ENCODE measurements around the gene CCDC80.

CCDC80 gene

DNA sequence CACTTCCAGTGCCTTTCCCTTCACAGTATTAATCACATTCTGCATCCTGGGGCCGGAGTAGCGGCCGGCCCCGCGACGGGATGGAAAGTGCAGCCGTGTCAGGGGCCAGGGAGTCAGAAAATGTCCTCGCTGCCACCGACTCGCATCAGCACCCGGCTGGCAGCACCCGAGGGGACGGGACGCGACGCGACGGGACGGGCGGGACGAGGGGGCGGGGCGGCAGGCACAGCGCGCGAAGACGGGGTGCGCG, 79.5 kb downstream of the CCDC80 start:
- TF ChIP-seq, protein P1, sequence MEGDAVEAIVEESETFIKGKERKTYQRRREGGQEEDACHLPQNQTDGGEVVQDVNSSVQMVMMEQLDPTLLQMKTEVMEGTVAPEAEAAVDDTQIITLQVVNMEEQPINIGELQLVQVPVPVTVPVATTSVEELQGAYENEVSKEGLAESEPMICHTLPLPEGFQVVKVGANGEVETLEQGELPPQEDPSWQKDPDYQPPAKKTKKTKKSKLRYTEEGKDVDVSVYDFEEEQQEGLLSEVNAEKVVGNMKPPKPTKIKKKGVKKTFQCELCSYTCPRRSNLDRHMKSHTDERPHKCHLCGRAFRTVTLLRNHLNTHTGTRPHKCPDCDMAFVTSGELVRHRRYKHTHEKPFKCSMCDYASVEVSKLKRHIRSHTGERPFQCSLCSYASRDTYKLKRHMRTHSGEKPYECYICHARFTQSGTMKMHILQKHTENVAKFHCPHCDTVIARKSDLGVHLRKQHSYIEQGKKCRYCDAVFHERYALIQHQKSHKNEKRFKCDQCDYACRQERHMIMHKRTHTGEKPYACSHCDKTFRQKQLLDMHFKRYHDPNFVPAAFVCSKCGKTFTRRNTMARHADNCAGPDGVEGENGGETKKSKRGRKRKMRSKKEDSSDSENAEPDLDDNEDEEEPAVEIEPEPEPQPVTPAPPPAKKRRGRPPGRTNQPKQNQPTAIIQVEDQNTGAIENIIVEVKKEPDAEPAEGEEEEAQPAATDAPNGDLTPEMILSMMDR (conservative IDR thresholded peaks at IDR 0.05; ENCODE audit: low read length) = no peak
- DNase-seq (ENCODE audit: low read depth) = no peak
- peak overlapping the region; percentile 80 for H3K4me3 ChIP-seq (ENCODE audit: low read length)

DNA sequence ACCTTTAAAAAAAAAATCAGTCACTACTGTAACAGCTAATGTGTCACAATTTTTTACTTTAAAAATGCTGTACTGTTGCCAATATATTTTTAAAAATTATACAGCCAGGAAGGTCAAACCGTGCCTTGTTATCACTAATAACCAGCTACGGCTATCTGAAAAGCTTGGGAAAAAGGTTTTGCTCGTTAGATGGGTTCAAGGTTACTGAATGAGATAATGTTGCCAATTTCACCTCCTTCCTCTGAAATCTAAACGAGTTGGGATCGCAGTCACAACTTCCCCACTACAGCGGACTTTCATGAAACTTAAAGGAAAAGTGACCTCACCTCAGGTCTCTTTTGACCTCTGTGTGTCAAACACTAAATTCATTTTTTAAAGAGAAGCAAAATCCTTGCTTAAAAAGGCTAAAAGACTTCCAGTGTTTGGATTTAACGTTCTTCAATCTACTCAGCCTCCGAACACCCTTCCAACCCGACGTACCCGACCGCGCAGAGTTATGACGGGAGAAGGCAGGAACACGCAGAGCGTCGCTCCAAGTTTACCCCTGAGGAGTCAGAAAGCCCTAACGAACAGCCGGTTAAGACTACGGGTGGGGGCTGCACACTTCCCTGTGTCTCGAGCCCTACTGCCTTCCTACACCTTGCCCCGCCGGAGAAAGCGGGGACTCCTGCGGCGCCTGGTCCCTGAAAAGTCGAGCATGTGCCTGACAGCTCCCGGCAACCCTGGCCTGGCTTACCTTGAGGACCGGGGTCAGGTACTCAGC, 80.0 kb downstream of the CCDC80 start:
- DNase-seq (ENCODE audit: low read depth) = peak; percentile 83
- TF ChIP-seq, protein P1 (conservative IDR thresholded peaks at IDR 0.05; ENCODE audit: low read length) = no peak
- peak overlapping the region; percentile 80 for H3K4me3 ChIP-seq (ENCODE audit: low read length)

DNA sequence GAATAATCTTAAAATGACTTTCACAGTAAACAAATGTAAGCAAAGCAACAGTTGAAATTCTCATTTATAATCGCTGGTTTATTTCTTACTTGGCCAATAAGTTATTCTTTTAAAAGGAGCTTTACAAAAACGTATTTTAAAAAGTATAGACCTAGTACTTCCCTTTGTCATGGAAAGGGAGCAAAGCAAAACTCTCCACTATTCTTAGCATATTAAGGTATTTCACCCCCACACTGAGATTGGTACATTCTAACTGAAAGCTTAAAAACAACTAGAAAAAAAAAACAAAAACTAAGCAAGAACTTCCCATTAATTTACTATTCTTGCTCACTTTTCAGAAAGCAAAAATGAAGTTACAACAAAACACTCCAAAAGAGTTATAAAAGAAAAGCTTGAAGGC, 80.6 kb downstream of the CCDC80 start:
- peak overlapping the region; percentile 80 for H3K4me3 ChIP-seq (ENCODE audit: low read length)

DNA sequence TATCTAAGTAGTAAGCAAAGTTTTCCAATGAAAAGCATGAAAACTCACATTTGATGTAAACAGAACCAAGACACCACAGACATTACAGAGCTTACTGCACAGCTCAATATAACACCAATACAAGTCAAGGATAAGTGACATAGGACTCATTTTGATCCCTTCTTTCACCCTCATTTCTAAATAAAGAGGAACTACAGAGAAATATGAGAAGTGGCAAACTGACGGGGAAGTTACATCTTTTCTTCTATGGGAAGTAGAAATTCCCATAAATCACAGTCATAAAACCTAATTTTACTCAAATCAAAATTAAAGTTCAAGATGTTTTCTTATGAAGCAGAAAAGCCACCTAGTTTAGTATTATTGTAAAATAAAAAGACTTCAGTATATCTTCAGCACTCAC, 83.0 kb downstream of the CCDC80 start:
- TF ChIP-seq, protein P1 (conservative IDR thresholded peaks at IDR 0.05; ENCODE audit: low read length) = no peak
- no peak for DNase-seq (ENCODE audit: low read depth)
- no peak overlapping the region for H3K4me3 ChIP-seq (ENCODE audit: low read length)

More for the DNA sequence above, 80.6 kb downstream of the CCDC80 start:
- TF ChIP-seq, protein P1 (conservative IDR thresholded peaks at IDR 0.05; ENCODE audit: low read length) = no peak
- DNase-seq (ENCODE audit: low read depth) = no peak

DNA sequence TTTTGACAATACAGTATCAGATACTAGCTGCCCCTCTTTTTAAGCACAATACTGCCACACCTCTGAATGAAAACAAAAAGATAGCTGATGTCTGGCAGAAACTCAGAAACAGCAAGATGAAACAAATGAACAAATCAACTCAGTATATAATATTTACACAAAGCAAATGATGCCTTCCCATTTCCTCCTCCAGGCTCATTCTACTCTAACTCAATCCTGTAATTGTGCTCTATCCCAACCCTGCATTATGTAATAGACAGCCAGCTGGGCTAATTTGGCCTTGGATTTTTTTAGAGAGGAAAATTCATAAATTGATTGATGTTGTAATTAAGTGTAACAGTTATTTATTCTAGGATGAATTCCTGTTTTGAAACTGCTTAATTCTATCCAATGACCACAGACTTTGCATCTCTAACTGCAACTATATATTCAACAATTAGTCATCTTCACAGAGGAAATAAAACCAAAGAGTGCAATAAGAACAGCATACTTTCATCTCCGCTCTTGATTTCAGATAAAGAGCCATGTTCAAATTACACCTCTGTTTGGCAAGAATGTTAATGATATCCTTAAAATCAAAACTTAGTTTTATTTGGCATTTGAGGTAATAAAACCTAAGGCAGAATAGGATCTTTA, 85.3 kb downstream of the CCDC80 start:
- no peak overlapping the region for H3K4me3 ChIP-seq (ENCODE audit: low read length)
- peak; percentile 32 for DNase-seq (ENCODE audit: low read depth)
- TF ChIP-seq, protein P1 (conservative IDR thresholded peaks at IDR 0.05; ENCODE audit: low read length) = no peak

DNA sequence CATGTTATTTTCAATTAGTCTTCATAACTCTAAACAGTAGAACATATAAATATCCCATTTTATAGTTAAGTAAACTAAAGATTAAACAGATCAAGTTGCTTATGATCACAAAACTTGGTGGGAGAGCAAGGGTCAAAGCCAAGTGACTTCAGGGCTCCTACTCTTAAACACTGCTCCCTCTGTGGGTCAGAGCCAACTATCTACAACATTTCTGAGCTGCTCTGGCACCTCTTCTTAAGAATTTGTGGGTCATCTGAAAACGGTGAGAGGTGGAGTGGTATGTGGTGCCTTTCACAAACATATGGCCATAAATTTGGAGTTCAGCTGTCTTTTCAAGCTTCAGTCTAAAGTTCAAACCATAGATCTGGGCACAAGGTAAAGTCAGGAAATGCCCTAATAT, 90.1 kb downstream of the CCDC80 start:
- DNase-seq (ENCODE audit: low read depth) = peak; percentile 3
- TF ChIP-seq, protein P1 (conservative IDR thresholded peaks at IDR 0.05; ENCODE audit: low read length) = no peak
- no peak overlapping the region for H3K4me3 ChIP-seq (ENCODE audit: low read length)

All from AG10803 (cell line).